Adrenal gland (tissue), 12 donors: ENCODE measurements around the gene GRPEL1. TPM values are rescaled to one million over a fixed set of nuclear protein-coding genes. Genes with fewer than 3 reads are reported as not detected.

Experiments used
- DNase-seq, 7 donors: peaks; one replicate each; pipeline ENCODE4 v3.0.0-alpha.2; 2019 to 2020
- H3K27ac ChIP-seq, 5 donors: fragments of 200-600 bp; sonication (generic) in 4 of 5; 1 replicate in 3 of 5; 2 replicates in 2 of 5; pipeline versions ENCODE4 v1.5.1 to v1.8.0; 2016 to 2020; ENCODE audit warnings: mild to moderate bottlenecking in 1 of 5
- H3K27me3 ChIP-seq: fragments of 200-600 bp; 2 replicates; pipeline ENCODE4 v1.8.0; 2021
- H3K36me3 ChIP-seq, 2 donors: fragments of 200-600 bp; replicated peaks in 1 of 2; 1 replicate in 1 of 2; 2 replicates in 1 of 2; pipeline versions ENCODE4 v1.5.1 to v1.8.0; 2018 to 2022
- H3K4me1 ChIP-seq, 2 donors: fragments of 200-600 bp; replicated peaks in 1 of 2; 1 replicate in 1 of 2; 2 replicates in 1 of 2; pipeline versions ENCODE4 v1.5.1 to v1.8.0; 2018 to 2021
- H3K4me3 ChIP-seq, 4 donors: fragments of 200-600 bp; sonication (generic) in 3 of 4; one replicate each; pipeline ENCODE4 v1.5.1; 2016 to 2018
- H3K9me3 ChIP-seq, 3 donors: fragments of 200-600 bp; sonication (generic) in 1 of 3; replicated peaks in 1 of 3; 1 replicate in 2 of 3; 2 replicates in 1 of 3; pipeline versions ENCODE4 v1.5.1 to v1.8.0; 2016 to 2021
- POLR2A ChIP-seq, 2 donors: fragments of 450-650 bp; IDR thresholded peaks; one replicate each; pipeline ENCODE4 v1.6.1; 2017; ENCODE audit warnings: antibody characterized with exemption in 2 of 2, mild to moderate bottlenecking in 2 of 2, moderate library complexity in 1 of 2
- WGBS, 4 donors: extraction: QIAGEN DNeasy Blood & Tissue Kit in 2 of 4; methylation state at CpG; one replicate each; pipeline versions ENCODE4 v1.1.5 to v1.1.7; 2013 to 2017; 5-methylcytosine and 5-hydroxymethylcytosine counted together
- intact Hi-C, 2 donors: fragments of 100-400 bp; cut with DNase I; formaldehyde crosslinking; loops; one replicate each; pipeline versions ENCODE4 v1.14.1 to v1.15.0; 2022 to 2023
- polyA plus RNA-seq, 3 donors: library from polyadenylated mRNA; stranded (reverse); fragments of 200-250 nt in 2 of 3; fragments of 350-450 nt in 1 of 3; fragmentation: Illumina TruSeq in 1 of 3; extraction: RNeasy Lipid Tissue Mini Kit (QIAGEN cat#74804) in 1 of 3; gene quantifications; one replicate each; pipeline ENCODE4 v1.2.3, GENCODE V29; 2013 to 2014
- total RNA-seq, 9 donors: library from RNA; depleted of rRNA in 4 of 9; stranded (reverse); fragments of >200 nt in 4 of 9; fragments of 120-200 nt in 1 of 9; fragmentation: NEBNext Ultra II Directional in 1 of 9; extraction: Animal tissue kit (Norgen Biotek cat#: 25700) in 1 of 9; gene quantifications; one replicate each; pipeline versions ENCODE4 v1.1.0 to v1.2.4, GENCODE V29; 2013 to 2023
- TF ChIP-seq, protein P1 (sequence below), 6 experiments: fragments of 450-650 bp in 4 of 6; fragments of 200-600 bp in 2 of 6; sonication (generic) in 1 of 6; IDR thresholded peaks; 1 replicate in 5 of 6; 2 replicates in 1 of 6; pipeline versions ENCODE4 v1.5.1 to v1.8.0; 2016 to 2021; ENCODE audit warnings: antibody characterized with exemption in 6 of 6, mild to moderate bottlenecking in 2 of 6, moderate library complexity in 1 of 6
- donor health status: healthy with polysubstance abuse.
- donor health status: Bipolar disorder and iron deficiency.
- donor health status: DM: yes; HTN: yes; CAD: no.
- donor health status: DM: no; HTN: no; CAD: no.
- donor health status: DM: no; HTN: no; CAD: no.
- donor health status: DM: yes; HTN: yes; CAD: no.

Gene GRPEL1
- total and polyA plus RNA-seq, 12 donors: 35.8 to 439 (median 80.0) TPM

- Histone ChIP-seq H3K27me3 (no peaks in the 10 kb centered on the region), H3K9me3 (peaks cover 0 to 2% (median 0%) of the 10 kb centered on the region in 3 donors), H3K4me3 (no peak overlapping the region), H3K27ac (no peak overlapping the region), H3K36me3 (no peaks in the 10 kb centered on the region), H3K4me1 (peaks cover 17 to 29% of the 10 kb centered on the region in 2 donors)
- TF ChIP-seq, protein P1, sequence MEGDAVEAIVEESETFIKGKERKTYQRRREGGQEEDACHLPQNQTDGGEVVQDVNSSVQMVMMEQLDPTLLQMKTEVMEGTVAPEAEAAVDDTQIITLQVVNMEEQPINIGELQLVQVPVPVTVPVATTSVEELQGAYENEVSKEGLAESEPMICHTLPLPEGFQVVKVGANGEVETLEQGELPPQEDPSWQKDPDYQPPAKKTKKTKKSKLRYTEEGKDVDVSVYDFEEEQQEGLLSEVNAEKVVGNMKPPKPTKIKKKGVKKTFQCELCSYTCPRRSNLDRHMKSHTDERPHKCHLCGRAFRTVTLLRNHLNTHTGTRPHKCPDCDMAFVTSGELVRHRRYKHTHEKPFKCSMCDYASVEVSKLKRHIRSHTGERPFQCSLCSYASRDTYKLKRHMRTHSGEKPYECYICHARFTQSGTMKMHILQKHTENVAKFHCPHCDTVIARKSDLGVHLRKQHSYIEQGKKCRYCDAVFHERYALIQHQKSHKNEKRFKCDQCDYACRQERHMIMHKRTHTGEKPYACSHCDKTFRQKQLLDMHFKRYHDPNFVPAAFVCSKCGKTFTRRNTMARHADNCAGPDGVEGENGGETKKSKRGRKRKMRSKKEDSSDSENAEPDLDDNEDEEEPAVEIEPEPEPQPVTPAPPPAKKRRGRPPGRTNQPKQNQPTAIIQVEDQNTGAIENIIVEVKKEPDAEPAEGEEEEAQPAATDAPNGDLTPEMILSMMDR (IDR thresholded peaks at IDR 0.05): no peak
- TF ChIP-seq POLR2A (IDR thresholded peaks at IDR 0.05): no peak
- intact Hi-C loops: no loop called here
- no peak for DNase-seq
- WGBS, 4 donors: 58 to 71% (median 66%) methylated on average over 3 of the region's 3 CpGs
Observed at GRCh38 chr4:7092026-7092425, 24.2 kb upstream of the GRPEL1 start.

DNA sequence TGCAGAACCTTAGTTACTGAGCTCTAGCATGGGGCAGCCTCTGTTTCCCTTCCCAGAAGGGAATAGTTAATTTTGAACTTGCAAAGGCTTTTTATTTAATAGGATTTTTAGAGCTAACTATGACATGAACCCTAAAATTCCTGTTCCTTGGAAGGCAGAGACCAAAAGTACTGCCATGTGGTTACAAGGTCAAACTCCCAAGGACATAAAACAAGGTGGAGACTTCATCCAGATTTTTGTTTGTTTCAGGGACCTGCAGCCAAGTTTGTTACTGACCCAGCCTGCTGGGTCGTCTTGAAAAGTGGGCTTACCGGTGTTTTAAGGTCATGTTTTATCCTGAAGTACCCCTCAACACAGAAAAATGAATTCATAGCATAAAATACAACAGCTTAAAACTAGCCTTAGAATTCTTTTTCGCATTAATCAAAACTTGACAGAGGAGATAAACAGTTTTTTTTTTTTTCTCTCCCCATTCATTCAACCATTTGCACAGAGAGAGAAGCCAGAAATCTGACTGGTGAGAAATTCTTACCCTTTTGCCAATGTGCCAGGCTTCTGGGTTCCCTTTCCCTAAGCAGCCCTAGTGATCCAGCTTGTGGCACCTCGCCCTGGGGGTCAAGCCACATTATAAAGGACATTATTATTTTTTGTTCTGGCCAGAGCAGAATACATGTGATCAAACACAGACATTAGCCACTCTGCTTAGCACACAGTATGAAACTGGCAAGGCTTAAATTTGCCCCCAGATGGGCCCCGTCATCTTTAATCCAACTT, 21.5 kb upstream of the GRPEL1 start:
- 28 to 40% (median 37%) methylated on average over 5 of the region's 5 CpGs for WGBS, 4 donors
- TF ChIP-seq, protein P1 (IDR thresholded peaks at IDR 0.05): no peak
- no peak for TF ChIP-seq POLR2A (IDR thresholded peaks at IDR 0.05)
- intact Hi-C loops: no loop called here
- H3K27ac ChIP-seq: peak overlapping the region in 3 of 5 donors; percentile 27 to 55 (median 42)
- peaks cover 13 to 25% of the 10 kb centered on the region in 2 donors for H3K4me1 ChIP-seq
- DNase-seq: peak in 2 of 7 donors; percentile 36 to 56
- H3K27me3 ChIP-seq: no peaks in the 10 kb centered on the region
- H3K9me3 ChIP-seq: peaks cover 0 to 13% (median 0%) of the 10 kb centered on the region in 3 donors
- no peak overlapping the region for H3K4me3 ChIP-seq
- no peaks in the 10 kb centered on the region for H3K36me3 ChIP-seq

- Histone ChIP-seq H3K9me3 (peaks cover 0 to 13% (median 0%) of the 10 kb centered on the region in 3 donors), H3K36me3 (no peaks in the 10 kb centered on the region), H3K4me3 (no peak overlapping the region), H3K27me3 (no peaks in the 10 kb centered on the region), H3K4me1 (peaks cover 13 to 25% of the 10 kb centered on the region in 2 donors), H3K27ac (no peak overlapping the region)
- peak in 1 of 7 donors; percentile 21 for DNase-seq
- TF ChIP-seq, protein P1 (IDR thresholded peaks at IDR 0.05): no peak
- TF ChIP-seq POLR2A (IDR thresholded peaks at IDR 0.05): no peak
- WGBS, 4 donors: 73 to 91% (median 82%) methylated on average over 3 of the region's 3 CpGs
- intact Hi-C loops: no loop called here
Observed at GRCh38 chr4:7087036-7087435, 19.2 kb upstream of the GRPEL1 start.

DNA sequence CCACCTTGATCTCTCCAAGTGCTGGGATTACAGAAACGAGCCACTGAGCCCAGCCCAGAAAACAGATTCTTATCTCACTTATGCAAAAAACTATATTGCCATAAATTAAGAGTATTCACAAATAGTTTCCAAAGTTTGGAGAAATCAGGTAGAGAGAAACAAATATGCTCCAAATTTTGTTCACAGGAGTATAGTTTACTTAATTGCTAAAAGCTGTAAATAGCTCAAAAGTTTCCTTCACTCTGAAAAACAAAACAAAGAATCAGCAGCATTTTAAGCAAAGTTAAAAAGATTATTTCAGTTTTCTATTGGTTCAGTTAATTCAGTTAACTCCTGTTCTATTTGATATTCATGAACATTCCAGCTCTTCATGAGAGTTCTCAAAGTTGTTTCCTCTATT, 18.5 kb upstream of the GRPEL1 start:
- H3K4me3 ChIP-seq: no peak overlapping the region
- H3K27me3 ChIP-seq: no peaks in the 10 kb centered on the region
- no peaks in the 10 kb centered on the region for H3K36me3 ChIP-seq
- H3K4me1 ChIP-seq: peaks cover 13 to 22% of the 10 kb centered on the region in 2 donors
- no peak overlapping the region for H3K27ac ChIP-seq
- peaks cover 0 to 13% (median 0%) of the 10 kb centered on the region in 3 donors for H3K9me3 ChIP-seq
- WGBS, 4 donors: 17 to 42% (median 29%) methylated on average over 1 of the region's 1 CpG
- DNase-seq: no peak
- TF ChIP-seq, protein P1 (IDR thresholded peaks at IDR 0.05): no peak
- TF ChIP-seq POLR2A (IDR thresholded peaks at IDR 0.05): no peak
- intact Hi-C loops: no loop called here
